Measurements from ENCODE around the gene GNG4.

- TF ChIP-seq CTCF (IDR thresholded peaks at IDR 0.05) (no peak), POLR2A (IDR thresholded peaks at IDR 0.05) (no peak), EP300 (IDR thresholded peaks at IDR 0.05) (no peak)
These were observed 34.1 kb upstream of the GNG4 start for GRCh38 chr1:235683653-235684052.

All from tibial nerve (tissue), 4 donors.